ENCODE measurements around the gene WDR64.
A peak's percentile ranks its signal among the peaks of the same experiment; 100 is the strongest.
"Not testable (repeated sequence)": the region's sequence is repeated elsewhere in the genome, so short reads cannot be mapped to it uniquely, and the experiment has no call there.

WDR64 gene

DNA sequence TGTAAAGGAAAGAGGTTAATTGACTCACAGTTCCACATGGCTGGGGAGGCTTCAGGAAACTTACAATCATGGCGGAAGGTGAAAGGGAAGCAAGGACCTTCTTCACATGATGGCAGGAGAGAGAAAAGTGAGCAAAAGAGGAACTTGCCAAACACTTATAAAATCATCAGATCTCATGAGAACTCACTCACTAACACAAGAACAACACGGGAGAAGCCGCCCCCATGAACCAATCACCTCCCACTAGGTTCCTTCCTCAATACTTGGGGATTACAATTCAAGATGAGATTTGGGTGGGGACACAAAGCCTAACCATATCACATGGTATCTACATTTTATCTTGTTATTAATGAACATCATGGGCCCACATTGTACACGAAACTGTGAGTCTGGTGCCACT is 51.7 kb downstream of the WDR64 start:
- not testable (repeated sequence) for DNase-seq

DNA sequence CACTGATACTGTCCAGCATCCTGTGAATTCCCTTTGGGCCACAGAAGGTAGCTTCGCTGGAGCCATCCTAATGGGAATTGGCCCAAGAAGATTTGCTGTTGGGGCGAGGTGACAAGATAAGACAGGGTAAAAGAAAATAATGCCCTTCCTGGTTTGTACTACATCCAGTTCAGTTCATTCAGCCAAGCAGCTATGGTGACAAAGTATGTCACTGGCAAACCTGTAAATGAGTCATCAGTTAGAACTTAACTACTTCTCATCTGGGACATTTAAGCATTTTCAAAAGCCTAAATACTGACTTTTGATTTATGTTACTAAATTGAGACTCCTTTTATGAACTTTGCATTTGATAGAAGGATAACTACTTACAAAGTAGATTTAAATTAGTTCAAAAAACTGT is 54.2 kb downstream of the WDR64 start:
- no peak for DNase-seq

DNA sequence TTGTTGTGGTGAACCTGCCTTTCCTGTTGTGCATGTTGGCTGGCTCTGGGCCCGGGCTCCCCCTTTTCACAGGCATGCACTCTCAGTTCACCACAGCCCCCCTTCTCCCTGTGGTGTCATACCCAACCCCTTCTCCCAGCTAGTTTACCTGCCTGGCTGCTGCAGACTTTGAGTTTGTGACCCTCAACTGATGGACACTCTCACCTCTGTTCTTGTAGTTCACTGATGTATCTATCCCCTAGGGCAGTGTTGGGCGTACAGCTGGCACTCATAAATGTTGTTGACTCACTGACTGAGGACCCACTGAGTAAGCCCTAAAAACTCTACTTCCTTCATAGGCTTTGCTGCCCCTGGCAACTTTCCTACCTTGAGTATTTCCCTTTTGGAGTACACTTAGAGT is 54.9 kb downstream of the WDR64 start:
- DNase-seq, result no peak

DNA sequence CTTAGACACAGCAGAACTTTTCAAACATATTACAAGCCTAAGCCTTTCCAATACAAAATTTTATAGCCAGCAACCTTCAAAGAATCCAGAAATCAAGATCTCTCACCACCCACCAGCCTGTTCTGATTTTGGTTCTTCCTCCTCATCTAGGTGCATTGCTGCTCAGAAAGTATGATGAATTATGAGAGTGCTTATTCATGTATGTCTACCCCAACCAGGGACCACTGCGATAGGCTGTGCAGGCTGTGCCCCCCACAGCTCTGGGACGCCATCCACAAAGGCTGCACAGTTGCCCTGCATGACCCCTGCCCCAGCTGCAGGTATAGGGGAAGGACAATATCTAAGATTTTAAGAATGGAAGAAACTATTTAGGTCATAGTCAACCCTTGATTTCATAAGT is 55.4 kb downstream of the WDR64 start:
- DNase-seq, result no peak

DNA sequence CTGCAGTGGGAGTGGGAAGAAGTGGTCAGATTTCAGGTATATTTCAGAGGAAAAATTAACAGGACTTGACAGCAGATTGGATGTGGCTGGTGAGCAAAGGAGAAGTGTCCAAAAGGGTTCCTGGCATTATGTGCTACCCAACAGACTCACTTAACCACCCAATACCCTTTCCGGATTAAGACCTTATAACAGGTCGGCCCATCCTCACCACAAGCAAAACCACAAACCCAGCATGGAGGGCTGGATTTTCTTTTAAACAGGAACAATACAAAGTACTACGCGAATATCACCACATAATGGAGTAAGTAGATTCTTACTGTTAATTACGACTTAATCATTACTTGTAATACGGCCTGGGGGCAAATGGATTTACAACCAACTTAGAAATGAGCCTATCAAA is 59.2 kb downstream of the WDR64 start:
- no peak for DNase-seq

DNA sequence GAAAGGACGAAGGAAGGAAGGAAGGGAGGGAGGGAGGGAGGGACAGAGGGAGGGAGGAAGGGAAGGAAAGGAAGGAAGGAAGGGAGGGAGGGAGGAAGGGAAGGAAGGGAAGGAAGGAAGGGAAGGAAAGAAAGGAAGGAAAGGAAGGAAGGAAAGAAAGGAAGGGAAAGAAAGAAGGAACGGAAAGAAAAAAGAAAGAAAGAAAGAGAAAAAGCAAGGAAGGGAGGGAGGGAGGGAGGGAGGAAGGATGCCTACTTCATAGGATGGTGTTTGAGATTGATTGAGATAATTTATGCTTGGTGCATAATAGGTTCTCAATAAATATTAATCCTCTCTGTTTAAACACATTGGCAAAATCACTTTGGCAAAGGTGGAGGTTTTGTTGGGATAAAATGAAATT is 61.2 kb downstream of the WDR64 start:
- no peak for DNase-seq

DNA sequence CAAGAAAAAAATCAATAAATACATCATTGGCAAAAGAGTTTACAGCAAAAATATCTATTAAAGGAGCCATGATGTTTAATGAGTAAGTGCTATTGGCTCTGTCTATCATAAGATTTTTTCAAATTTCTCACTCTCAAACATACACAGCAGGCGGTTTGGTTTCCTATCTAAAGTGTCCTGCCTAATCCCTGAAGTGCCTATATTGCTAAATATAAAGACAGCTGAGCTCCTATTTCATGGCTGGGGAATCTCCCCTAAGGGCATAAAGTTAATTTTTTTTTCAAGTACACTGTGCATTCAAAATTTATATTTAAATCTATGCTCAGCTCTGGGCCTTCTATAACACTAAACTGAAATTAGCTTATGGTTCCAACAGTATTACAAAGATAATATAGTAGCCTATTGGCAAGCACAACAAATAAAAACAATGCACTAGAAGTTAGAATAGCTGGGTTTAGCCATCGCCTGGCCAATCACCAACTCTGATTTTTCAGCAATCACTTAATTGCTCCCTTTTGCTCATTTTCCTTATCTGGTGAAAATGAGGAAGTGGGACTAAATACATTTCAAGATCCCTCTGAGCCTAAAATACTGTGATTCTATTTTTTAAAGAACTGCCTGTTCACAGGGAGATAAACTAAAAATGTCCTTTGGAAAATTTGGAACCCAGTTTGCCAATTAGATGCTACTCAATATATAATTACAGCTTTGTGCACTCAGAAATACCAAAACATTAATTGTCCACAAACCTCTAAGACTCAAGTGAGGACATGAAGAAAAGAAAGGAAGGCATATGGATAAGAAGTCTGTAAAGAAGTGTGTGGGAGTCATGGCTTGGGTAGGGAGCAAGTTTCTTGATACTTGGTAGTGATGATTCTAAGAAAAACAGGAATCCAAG is 62.5 kb downstream of the WDR64 start:
- no peak for DNase-seq

DNA sequence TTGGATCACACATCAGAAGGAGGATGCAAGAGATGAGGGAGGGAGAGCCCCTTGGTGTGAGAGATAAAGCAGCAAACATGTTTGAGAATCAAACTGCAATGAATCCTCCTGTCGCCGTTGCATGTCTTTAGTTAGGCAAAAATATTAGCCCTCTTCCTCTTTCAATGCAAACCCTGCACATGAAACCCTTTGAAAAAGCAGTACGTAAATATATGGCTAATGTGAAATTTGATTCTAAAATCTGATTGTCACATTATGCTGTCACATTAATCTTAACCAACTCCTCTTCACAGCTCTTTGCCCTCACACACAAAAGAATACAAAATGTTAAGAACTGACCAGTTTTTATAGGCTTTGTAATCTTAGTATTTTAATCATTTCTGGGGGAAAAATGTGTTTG is 63.4 kb downstream of the WDR64 start:
- DNase-seq, result no peak

DNA sequence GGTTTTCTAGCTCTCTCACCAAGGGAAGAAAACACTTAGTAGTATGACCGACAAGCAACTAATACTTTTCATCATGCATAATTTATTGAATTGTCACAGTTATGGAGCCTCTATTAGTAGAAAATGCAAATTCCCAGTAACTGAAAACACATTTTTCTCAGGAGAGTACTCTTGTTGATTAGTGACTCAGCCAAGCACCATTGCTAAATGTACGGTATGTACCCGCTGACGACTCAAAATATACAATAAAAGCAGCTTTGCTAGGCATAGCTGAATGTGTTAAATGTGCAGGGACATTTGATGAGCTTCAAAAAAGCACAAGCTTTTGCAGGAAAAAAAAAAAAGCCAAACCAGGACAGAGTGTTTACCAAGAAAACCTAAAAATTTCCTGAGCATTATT is 63.9 kb downstream of the WDR64 start:
- DNase-seq, result no peak

DNA sequence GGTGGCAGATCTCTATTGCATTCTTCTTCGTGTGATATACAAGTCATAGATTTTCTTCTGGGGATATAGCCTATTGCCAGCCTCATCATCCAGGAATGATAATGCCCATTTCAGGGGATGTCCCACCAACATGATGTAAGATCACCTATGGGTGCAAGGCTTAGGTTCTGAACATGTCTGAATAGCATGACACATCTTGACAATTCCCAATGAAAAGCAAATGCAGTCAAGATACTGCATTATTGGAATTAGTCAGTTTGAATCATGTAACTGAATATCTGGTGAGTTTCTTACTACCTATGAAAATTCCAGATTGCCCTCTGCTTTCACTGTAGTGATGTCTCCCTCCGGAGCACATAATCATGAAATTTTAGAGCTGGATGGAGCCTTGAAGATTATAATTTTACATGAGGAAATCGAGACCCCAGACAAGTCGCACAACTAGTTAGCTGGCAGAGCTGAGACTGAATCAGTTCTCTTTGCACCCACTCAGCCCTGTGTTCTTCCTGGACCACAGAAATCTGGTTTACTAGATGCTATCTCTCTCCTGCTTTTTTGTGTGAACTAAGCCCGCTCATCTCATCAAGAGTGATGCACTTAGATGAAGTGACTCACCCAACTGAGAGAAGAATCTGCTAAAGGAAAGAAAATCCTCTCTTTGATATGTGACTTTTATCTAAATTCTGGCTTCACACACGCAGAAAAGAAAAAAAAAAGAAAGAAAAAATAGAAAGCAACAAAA is 65.0 kb downstream of the WDR64 start:
- DNase-seq, result peak in 1 of 2 experiments; percentile 12

DNA sequence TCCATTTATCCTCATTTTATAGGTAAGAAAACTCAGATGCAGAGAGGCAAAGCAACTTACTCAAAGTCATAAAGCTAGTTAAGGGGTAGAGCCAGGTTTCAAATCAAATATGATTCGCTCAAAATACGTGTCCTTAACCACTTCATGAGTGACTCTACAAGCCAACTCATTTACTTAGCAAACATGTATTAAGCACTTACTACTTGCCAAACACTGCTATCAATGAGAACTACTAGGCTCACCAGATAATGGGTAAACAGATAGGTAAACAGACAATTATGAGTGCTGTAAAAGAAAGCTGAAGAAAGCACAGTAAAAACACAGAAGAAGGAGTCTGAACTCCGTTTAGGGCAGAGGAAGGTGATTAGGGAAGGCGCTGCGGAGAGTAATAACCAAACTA is 65.9 kb downstream of the WDR64 start:
- no peak for DNase-seq

DNA sequence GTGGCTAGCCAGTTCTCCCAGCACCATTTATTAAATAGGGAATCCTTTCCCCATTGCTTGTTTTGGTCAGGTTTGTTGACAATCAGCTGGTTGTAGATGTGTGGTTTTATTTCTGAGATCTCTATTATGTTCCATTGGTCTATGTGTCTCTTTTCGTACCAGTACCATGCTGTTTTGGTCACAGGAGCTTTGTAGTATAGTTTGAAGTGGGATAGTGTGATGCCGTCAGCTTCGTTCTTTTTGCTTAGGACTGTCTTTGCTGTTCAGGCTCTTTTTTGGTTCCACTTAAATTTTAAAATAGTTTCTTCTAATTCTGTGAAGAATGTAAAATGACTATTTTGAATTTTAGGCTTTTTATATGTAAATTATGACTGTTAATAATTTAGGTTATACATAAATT is 68.9 kb downstream of the WDR64 start:
- no peak for DNase-seq

DNA sequence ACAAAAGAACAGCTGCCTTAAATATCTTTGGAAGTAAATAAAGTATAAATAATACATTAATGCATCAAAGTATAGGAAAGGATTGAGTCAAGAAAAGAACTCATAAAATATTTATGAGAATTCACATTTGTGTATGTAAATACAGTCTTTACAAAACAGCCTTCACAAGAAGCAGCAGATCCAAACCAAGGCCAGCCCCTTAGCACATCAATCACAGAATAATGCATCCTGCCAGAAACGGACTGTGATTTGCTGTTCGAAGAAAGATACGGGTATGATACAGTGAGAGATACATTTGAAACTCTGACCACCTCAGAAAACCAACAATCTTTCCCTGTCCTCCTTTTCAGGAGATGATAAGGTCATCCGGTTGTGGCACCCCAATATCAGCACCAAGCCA is 70.9 kb downstream of the WDR64 start:
- DNase-seq, result no peak

DNA sequence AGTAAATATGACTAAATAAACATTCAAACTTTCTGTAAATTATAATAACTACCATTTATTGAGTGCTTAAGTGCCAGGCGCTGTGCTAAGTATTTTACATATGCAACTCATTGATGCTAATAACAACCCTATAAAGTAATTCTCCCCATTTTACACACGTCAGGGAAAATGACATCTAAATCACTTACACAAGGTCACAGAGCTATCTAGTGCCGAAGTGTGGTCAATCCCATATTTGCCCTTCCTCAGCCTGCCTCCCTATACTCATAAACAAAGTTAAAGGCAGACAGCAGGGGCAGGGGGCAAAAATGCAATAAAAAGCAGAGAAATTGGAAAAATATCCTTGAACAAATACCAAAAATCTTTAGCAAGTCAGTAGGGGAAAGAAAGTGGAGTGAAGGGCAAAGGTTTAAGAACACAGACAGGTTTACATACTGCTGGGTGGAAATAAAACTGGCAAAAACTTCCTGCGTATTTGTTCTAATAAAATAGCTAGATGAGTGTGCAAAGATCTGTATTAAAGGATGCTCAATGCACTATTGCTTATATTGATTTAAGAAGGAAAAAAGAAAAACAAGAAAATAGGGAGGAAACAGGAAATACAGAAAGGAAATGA is 72.8 kb downstream of the WDR64 start:
- DNase-seq, result no peak

DNA sequence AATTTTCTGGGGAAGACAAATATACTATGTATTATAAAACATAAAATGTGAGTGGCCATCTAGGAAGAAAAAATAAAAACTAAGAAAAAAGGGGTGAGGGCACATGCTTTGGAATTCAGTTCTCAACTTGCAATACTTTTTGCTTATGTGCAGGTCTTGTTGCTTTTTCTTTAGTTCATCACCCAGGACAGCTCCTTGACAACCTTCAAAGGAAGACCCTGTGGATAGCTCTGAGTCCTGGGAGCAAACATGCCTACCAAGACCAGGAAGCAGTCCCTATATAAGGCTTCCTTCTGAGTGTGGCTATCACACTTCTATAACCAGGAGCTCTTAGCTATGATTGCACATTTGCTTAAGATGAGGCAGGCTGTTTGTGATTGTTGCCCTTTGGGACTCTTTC is 78.0 kb downstream of the WDR64 start:
- no peak for DNase-seq

DNA sequence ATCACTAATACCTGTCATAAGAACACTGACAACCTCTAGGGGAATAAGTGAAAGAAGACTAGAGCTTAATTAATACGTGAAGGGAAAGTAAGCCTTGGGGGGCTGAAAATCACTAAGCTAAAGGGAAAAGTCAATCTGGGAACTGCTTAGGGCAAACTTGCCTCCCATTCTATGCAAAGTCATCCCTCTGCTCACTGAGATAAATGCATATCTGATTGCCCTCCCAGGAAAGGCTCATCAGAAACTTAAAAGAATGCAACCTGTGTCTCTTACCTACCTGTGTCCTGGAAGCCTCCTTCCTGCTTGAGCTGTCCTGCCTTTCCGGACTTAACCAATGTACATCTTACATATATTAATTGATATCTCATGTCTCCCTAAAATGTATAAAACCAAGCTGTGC is 81.8 kb downstream of the WDR64 start:
- DNase-seq, result no peak

DNA sequence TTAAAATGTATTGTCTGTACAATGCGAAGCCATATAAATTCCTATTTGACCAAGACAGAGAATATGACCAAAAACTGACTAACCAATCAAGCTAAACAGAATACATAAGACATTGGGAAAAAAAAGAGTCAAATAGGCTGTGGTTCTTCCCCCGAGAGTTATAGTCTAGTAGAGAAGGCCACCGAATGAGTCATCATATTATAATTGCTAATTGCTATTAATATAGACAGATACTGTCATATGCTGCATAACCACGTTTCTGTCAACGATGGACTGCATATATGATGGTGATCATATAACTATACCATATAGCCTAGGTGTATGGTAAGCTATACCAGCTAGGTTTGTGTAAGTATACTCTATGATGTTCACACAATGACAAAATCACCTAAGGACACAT is 82.5 kb downstream of the WDR64 start:
- DNase-seq, result no peak

DNA sequence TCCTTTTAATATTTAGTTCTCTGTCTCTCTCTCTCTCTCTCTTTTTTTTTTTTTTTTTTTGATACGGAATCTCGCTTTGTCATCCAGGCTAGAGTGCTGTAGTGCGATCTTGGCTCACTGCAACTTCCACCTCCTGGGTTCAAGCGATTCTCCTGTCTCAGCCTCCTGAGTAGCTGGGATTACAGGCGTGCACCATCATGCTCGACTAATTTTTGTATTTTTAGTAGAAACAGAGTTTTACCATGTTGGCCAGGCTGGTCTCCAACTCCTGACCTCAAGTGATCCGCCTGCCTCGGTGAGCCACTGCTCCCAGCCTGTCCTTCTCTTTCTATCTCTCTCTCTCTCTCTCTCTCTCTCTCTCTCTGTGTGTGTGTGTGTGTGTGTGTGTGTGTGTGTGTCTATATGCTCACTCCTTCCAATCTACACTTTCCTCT is 83.4 kb downstream of the WDR64 start:
- DNase-seq, result not testable (repeated sequence)

DNA sequence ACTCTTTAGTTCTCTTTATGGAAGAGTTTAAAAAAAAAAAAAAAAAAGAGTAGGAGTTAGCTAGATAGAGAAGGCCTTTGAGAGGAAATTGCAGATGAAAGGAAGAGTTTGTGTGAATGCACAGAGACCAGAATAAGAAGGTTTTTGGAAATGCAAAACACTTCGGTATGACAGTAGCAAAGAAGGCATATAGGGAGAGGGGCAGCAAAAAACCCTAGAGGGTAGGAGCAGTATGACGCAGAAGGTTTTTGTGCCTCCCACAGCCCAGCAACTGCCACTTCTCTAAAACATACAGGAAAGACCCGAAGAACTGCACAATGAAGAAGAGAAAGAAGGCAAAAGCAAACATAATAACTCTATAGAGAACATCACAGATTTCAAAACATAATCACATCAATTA is 84.3 kb downstream of the WDR64 start:
- no peak for DNase-seq

DNA sequence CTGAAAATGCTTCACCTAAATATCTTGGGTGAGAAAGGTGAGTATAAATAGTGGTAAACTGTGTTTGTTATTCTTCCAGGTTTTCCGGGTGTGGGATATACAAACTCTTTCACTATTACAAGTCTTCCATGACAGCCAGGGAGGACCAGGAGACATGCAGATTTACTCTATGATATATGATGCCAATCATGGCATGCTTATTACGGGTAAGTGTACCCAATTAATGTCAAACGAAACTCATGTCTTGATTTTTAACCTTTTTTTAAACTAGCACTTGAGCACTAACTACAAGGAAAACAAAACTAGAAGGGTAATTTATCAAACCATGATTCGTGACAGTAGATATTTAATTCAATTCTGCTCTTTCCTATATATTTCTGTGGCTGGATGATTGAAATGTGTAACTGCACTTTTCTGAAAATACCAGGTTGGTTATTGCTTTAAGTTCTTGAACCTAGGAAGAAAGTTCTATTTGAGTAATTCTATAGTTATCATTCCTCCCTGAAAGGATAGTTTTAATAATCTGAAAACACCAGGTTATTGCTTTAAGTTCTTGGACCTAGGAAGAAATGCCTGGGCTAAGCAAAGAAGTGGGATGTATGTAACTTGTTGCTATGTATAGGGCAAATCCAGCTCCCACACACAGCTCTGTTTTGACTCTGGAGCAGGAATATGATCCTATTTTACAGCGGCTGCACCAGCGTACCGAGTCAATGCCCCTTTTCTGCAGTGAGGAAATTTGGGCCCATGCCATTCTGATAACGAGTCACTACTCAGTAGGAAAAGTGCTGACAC is 86.4 kb downstream of the WDR64 start:
- DNase-seq, result no peak

DNA sequence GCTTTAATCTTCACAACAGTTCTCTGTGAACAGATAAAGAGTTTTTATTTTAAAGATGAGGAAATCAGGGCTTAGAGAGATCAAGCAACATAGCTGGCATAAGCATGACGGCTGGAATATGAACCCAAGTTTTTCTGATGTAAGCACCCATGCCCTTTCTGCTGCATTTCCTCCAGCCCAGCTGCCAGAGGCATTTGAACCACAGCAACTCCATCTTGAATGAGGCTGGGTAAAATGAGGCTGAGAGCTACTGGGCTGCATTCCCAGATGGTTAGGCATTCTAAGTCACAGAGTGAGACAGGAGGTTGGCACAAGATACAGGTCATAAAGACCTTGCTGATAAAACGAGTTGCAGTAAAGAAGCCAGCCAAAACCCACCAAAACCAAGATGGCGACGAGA is 90.0 kb downstream of the WDR64 start:
- DNase-seq, result no peak

DNA sequence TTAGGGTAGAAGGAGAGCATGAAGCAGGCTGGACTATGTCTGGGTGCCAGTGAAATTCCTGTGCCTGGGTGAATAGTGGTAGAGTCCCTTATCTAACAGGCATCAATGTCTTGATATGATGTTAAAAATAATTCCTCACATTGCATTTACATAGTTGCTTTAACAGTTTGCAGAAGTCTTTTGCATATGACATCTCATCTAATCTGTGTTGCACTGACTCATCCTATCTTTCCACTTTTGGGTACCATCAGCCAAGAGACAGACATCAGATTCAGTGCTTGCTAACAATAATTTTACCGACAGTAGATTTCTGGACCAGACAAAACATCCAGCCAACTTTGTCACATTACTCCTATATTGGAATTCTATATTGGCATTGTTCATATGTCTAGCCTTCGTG is 92.5 kb downstream of the WDR64 start:
- no peak for DNase-seq

DNA sequence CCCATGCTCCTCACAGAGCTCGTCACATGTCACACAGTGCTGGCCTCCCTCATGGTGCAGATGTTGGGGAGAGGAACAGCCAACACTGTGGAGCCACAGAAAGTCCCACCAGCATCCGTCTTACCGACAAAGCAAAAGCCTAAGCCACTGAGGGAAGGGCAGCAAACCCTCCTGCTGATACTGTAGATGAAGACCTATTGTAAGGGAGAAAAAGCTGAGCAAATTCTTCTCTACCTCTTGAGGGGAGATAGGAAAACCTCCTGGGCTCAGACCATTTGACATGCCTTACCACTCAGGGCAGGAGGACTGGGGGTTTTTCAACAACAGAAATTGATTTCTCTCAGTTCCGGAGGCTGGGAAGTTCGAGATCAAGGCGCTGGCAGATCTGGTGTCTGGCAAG is 95.9 kb downstream of the WDR64 start:
- no peak for DNase-seq

Data from activated CD4-positive, alpha-beta T cell treated with anti-CD3 and anti-CD28 coated beads, Interleukin-2, amount 50 U/mL, for 48 hours (primary cell).